ENCODE data around the gene THOC5.

The THOC5 gene

DNA sequence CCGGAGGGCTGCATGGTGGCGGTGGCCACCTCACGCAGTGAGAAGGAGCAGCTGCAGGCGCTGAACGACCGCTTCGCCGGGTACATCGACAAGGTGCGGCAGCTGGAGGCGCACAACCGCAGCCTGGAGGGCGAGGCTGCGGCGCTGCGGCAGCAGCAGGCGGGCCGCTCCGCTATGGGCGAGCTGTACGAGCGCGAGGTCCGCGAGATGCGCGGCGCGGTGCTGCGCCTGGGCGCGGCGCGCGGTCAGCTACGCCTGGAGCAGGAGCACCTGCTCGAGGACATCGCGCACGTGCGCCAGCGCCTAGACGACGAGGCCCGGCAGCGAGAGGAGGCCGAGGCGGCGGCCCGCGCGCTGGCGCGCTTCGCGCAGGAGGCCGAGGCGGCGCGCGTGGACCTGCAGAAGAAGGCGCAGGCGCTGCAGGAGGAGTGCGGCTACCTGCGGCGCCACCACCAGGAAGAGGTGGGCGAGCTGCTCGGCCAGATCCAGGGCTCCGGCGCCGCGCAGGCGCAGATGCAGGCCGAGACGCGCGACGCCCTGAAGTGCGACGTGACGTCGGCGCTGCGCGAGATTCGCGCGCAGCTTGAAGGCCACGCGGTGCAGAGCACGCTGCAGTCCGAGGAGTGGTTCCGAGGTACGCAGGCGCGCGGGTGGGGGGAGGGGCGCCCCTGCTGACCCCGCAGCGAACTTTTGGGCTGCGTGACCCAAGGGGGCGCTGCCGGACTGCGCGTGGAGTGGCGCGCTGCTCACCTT lies 72.9 kb downstream of the THOC5 start:
- Histone ChIP-seq H2BK15ac (replicated peaks; ENCODE audit: low read depth) (no peak overlapping the region), H3K4me1 (ENCODE audit: control insufficient read depth, low read depth, low read length) (no peaks in the 10 kb centered on the region), H3K27me3 (ENCODE audit: insufficient read depth, low read length, poor library complexity) (peaks cover 18% of the 10 kb centered on the region), H3K36me3 (ENCODE audit: control insufficient read depth, insufficient read depth, low read length) (no peaks in the 10 kb centered on the region), H3K23ac (ENCODE audit: low read length) (no peak overlapping the region), H3K9ac (ENCODE audit: low read length) (peak overlapping the region; percentile 26), H2BK120ac (ENCODE audit: low read depth, low read length) (no peak overlapping the region), H3K79me1 (ENCODE audit: low read length) (no peaks in the 10 kb centered on the region), H2AK5ac (ENCODE audit: low read length) (no peak overlapping the region), H4K8ac (ENCODE audit: low read depth, low read length) (no peak overlapping the region), H4K5ac (ENCODE audit: low read length) (no peak overlapping the region), H3K56ac (ENCODE audit: low read length) (peak overlapping the region; percentile 50), H3K4me3 (ENCODE audit: low read length) (no peak overlapping the region), H3K18ac (ENCODE audit: low read length) (no peak overlapping the region), H2BK5ac (ENCODE audit: low read length) (no peak overlapping the region), H3K4ac (ENCODE audit: low read depth, low read length) (no peak overlapping the region), H3K79me2 (ENCODE audit: control insufficient read depth, insufficient read depth, low read length) (no peaks in the 10 kb centered on the region), H3K4me2 (ENCODE audit: low read length) (peak overlapping the region; percentile 26), H3K27ac (ENCODE audit: low read depth, low read length) (no peak overlapping the region)
- no CpG with 5 or more reads among the region's 107 CpGs for WGBS (ENCODE audit: extremely low coverage, insufficient coverage, low lambda C conversion rate)
- DNase-seq, result peak; percentile 86

DNA sequence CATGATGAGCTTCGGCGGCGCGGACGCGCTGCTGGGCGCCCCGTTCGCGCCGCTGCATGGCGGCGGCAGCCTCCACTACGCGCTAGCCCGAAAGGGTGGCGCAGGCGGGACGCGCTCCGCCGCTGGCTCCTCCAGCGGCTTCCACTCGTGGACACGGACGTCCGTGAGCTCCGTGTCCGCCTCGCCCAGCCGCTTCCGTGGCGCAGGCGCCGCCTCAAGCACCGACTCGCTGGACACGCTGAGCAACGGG lies 73.4 kb downstream of the THOC5 start:
- H3K27me3 ChIP-seq (ENCODE audit: insufficient read depth, low read length, poor library complexity), result peaks cover 18% of the 10 kb centered on the region

DNA sequence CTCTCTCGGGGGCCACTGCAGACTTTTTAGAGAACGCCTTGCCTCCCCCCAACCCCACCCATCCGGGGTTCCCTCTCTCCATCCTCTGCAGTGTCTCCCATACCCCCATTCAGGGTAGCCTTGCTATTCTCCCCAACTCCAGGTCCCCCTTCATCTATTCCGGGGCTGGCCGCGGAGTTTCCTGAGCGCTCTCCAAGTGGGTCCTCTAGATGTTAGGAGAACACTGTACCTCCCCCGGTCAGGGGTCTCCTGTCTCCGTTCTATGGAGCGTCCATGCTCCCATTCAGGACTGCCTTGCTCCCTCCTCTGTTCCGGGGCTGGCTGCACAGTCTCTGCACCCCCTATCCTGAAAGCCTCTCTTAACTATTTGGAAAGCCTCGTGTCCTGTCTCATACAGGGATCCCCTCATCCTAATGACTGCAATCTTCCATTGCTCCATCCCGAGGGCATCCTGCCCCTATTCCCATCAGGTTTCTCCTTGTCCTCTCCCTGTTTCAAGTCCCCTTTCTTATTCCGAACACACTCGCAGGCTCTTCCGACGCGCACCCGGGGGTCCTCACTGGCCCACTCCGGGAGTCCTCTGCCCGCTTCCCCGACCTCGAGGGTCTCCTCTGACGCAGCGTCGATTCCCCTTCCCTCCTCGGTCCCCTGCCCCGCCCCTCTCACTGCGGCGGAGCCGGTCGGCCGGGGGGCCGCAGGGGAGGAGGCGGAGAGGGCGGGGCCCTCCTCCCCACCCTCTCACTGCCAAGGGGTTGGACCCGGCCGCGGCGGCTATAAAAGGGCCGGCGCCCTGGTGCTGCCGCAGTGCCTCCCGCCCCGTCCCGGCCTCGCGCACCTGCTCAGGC lies 73.9 kb downstream of the THOC5 start, which contains the start of gene NEFH:
Gene NEFH, plus strand, starts transcription at position 802 of the 845 bp plus-strand sequence. CDS start 45 bp downstream, outside the sequence.
- no CpG with 5 or more reads among the region's 48 CpGs for WGBS (ENCODE audit: extremely low coverage, insufficient coverage, low lambda C conversion rate)
- H2AK5ac ChIP-seq (ENCODE audit: low read length), result no peak within 1 kb of the TSS
- H3K4me1 ChIP-seq (ENCODE audit: control insufficient read depth, low read depth, low read length), result no peaks in the 10 kb centered on the region
- H3K4ac ChIP-seq (ENCODE audit: low read depth, low read length), result no peak within 1 kb of the TSS
- peak within 1 kb of the TSS; percentile 26 for H3K4me2 ChIP-seq (ENCODE audit: low read length)
- H3K36me3 ChIP-seq (ENCODE audit: control insufficient read depth, insufficient read depth, low read length), result no peaks in the 10 kb centered on the region
- no peak within 1 kb of the TSS for H3K23ac ChIP-seq (ENCODE audit: low read length)
- H2BK15ac ChIP-seq (replicated peaks; ENCODE audit: low read depth), result no peak within 1 kb of the TSS
- peak within 1 kb of the TSS; percentile 50 for H3K56ac ChIP-seq (ENCODE audit: low read length)
- H3K79me2 ChIP-seq (ENCODE audit: control insufficient read depth, insufficient read depth, low read length), result no peaks in the 10 kb centered on the region
- no peak within 1 kb of the TSS for H2BK5ac ChIP-seq (ENCODE audit: low read length)
- DNase-seq, result no peak
- H4K5ac ChIP-seq (ENCODE audit: low read length), result no peak within 1 kb of the TSS
- no peak within 1 kb of the TSS for H3K27ac ChIP-seq (ENCODE audit: low read depth, low read length)
- H4K8ac ChIP-seq (ENCODE audit: low read depth, low read length), result no peak within 1 kb of the TSS
- H3K27me3 ChIP-seq (ENCODE audit: insufficient read depth, low read length, poor library complexity), result peaks cover 18% of the 10 kb centered on the region
- H3K18ac ChIP-seq (ENCODE audit: low read length), result no peak within 1 kb of the TSS
- no peak within 1 kb of the TSS for H3K4me3 ChIP-seq (ENCODE audit: low read length)
- peak within 1 kb of the TSS; percentile 26 for H3K9ac ChIP-seq (ENCODE audit: low read length)
- no peaks in the 10 kb centered on the region for H3K79me1 ChIP-seq (ENCODE audit: low read length)
- no peak within 1 kb of the TSS for H2BK120ac ChIP-seq (ENCODE audit: low read depth, low read length)

More for the DNA sequence above, 73.4 kb downstream of the THOC5 start:
- no peak overlapping the region for H2AK5ac ChIP-seq (ENCODE audit: low read length)
- H4K8ac ChIP-seq (ENCODE audit: low read depth, low read length), result no peak overlapping the region
- H3K9ac ChIP-seq (ENCODE audit: low read length), result no peak overlapping the region
- H2BK5ac ChIP-seq (ENCODE audit: low read length), result no peak overlapping the region
- H3K4me3 ChIP-seq (ENCODE audit: low read length), result no peak overlapping the region
- no CpG with 5 or more reads among the region's 39 CpGs for WGBS (ENCODE audit: extremely low coverage, insufficient coverage, low lambda C conversion rate)
- H4K5ac ChIP-seq (ENCODE audit: low read length), result no peak overlapping the region
- DNase-seq, result no peak
- H3K27ac ChIP-seq (ENCODE audit: low read depth, low read length), result no peak overlapping the region
- H3K36me3 ChIP-seq (ENCODE audit: control insufficient read depth, insufficient read depth, low read length), result no peaks in the 10 kb centered on the region
- H3K18ac ChIP-seq (ENCODE audit: low read length), result no peak overlapping the region
- H3K79me2 ChIP-seq (ENCODE audit: control insufficient read depth, insufficient read depth, low read length), result no peaks in the 10 kb centered on the region
- no peak overlapping the region for H3K23ac ChIP-seq (ENCODE audit: low read length)
- H2BK15ac ChIP-seq (replicated peaks; ENCODE audit: low read depth), result no peak overlapping the region
- no peak overlapping the region for H3K4me2 ChIP-seq (ENCODE audit: low read length)
- H3K56ac ChIP-seq (ENCODE audit: low read length), result no peak overlapping the region
- no peak overlapping the region for H2BK120ac ChIP-seq (ENCODE audit: low read depth, low read length)
- H3K4ac ChIP-seq (ENCODE audit: low read depth, low read length), result no peak overlapping the region
- no peaks in the 10 kb centered on the region for H3K4me1 ChIP-seq (ENCODE audit: control insufficient read depth, low read depth, low read length)
- H3K79me1 ChIP-seq (ENCODE audit: low read length), result no peaks in the 10 kb centered on the region

DNA sequence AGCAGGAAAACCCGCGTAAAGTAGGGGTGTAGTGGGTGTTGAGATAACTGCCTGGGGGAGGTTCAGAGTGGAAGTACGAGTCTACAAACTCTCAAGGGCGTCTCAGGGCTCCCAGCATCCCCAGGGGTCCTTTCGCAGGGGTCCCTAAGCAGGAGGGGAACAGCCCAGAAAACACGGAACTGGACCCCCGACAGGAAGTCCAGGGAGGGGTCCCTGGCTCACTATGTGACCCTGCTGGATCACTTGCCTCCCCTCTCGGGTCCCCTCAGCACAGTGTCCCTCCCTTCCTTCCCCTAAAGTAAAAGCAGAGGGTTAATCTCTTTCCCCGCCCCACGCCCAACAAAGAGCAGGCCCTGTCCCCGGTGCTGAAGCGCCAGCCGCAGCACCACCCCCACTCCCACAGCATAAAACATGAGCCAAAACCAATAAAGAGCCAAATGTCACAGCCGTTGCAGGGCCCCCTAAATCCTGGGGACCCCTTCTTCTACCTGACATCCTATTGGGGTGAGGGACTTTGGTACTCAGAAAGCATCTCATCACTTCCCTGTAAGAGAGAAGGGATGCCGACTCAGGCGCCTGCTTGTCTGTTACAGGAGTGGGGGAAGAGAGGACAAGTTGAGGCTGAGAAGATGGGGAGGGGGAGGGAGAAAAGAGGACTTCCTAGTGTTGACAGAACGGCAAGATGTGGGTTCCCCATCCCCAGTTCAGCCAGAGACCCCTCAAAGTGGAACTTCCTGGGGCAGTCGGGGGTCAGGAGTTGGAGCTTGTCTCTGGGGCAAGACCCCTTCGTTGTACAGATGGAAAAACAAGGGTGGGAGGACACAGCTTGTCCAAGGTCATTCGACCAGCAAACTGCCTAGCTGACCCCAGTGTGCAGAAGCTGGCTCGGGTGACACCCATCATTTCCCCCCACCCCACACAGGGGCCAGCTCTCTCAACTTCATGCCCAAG lies 75.0 kb downstream of the THOC5 start:
- WGBS (ENCODE audit: extremely low coverage, insufficient coverage, low lambda C conversion rate), result no CpG with 5 or more reads among the region's 21 CpGs
- H3K4me3 ChIP-seq (ENCODE audit: low read length), result no peak overlapping the region
- H2BK15ac ChIP-seq (replicated peaks; ENCODE audit: low read depth), result no peak overlapping the region
- no peak overlapping the region for H3K4me2 ChIP-seq (ENCODE audit: low read length)
- H3K27me3 ChIP-seq (ENCODE audit: insufficient read depth, low read length, poor library complexity), result peaks cover 18% of the 10 kb centered on the region
- DNase-seq, result peak; percentile 56
- H2BK5ac ChIP-seq (ENCODE audit: low read length), result no peak overlapping the region
- no peak overlapping the region for H3K18ac ChIP-seq (ENCODE audit: low read length)
- no peak overlapping the region for H3K56ac ChIP-seq (ENCODE audit: low read length)
- H3K9ac ChIP-seq (ENCODE audit: low read length), result no peak overlapping the region
- no peaks in the 10 kb centered on the region for H3K79me2 ChIP-seq (ENCODE audit: control insufficient read depth, insufficient read depth, low read length)
- H4K5ac ChIP-seq (ENCODE audit: low read length), result no peak overlapping the region
- no peak overlapping the region for H4K8ac ChIP-seq (ENCODE audit: low read depth, low read length)
- H3K79me1 ChIP-seq (ENCODE audit: low read length), result no peaks in the 10 kb centered on the region
- H3K4me1 ChIP-seq (ENCODE audit: control insufficient read depth, low read depth, low read length), result no peaks in the 10 kb centered on the region
- H3K36me3 ChIP-seq (ENCODE audit: control insufficient read depth, insufficient read depth, low read length), result no peaks in the 10 kb centered on the region
- no peak overlapping the region for H2BK120ac ChIP-seq (ENCODE audit: low read depth, low read length)
- H2AK5ac ChIP-seq (ENCODE audit: low read length), result no peak overlapping the region
- H3K27ac ChIP-seq (ENCODE audit: low read depth, low read length), result no peak overlapping the region
- no peak overlapping the region for H3K4ac ChIP-seq (ENCODE audit: low read depth, low read length)
- H3K23ac ChIP-seq (ENCODE audit: low read length), result no peak overlapping the region

DNA sequence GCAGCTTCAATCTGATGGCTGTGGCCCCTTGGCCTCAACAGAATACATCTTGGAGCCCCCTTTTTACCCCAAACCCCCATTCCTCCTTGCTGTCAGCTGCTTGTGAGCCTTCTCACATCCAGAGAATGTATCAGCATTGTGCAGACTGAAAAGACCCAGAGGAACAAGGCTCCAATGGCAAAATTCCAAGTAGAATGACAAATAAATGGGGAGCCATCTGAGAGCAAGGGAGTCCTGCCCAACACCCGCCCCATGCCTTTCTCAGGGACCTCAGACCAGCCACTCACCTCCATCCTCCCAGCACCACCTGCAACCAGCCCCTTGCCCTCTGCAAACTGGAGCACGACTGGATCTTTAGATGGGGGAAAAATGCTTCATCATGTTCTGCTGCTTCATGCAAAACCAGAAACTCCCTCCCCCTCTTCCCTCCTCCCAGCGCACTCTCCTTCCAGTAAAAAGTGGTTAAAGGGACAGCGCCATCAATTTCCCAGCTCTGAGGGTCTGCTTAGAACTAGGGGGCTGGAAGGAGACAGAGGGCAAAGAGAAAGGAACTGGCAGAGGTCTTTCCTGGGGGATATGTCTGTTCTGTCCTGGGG lies 75.7 kb downstream of the THOC5 start:
- Histone ChIP-seq H2AK5ac (ENCODE audit: low read length) (no peak overlapping the region), H3K4me3 (ENCODE audit: low read length) (no peak overlapping the region), H3K4me1 (ENCODE audit: control insufficient read depth, low read depth, low read length) (no peaks in the 10 kb centered on the region), H2BK15ac (replicated peaks; ENCODE audit: low read depth) (no peak overlapping the region), H3K79me2 (ENCODE audit: control insufficient read depth, insufficient read depth, low read length) (no peaks in the 10 kb centered on the region), H3K18ac (ENCODE audit: low read length) (no peak overlapping the region), H3K9ac (ENCODE audit: low read length) (no peak overlapping the region), H3K36me3 (ENCODE audit: control insufficient read depth, insufficient read depth, low read length) (no peaks in the 10 kb centered on the region), H3K4me2 (ENCODE audit: low read length) (no peak overlapping the region), H2BK120ac (ENCODE audit: low read depth, low read length) (no peak overlapping the region), H3K27me3 (ENCODE audit: insufficient read depth, low read length, poor library complexity) (peaks cover 18% of the 10 kb centered on the region), H4K8ac (ENCODE audit: low read depth, low read length) (no peak overlapping the region), H2BK5ac (ENCODE audit: low read length) (no peak overlapping the region), H3K23ac (ENCODE audit: low read length) (no peak overlapping the region), H3K79me1 (ENCODE audit: low read length) (no peaks in the 10 kb centered on the region), H3K4ac (ENCODE audit: low read depth, low read length) (no peak overlapping the region), H4K5ac (ENCODE audit: low read length) (no peak overlapping the region), H3K27ac (ENCODE audit: low read depth, low read length) (no peak overlapping the region), H3K56ac (ENCODE audit: low read length) (no peak overlapping the region)
- no CpG with 5 or more reads among the region's 4 CpGs for WGBS (ENCODE audit: extremely low coverage, insufficient coverage, low lambda C conversion rate)
- DNase-seq, result peak; percentile 31

All from mesendoderm (in vitro differentiated cells).